Sciatic nerve (tissue), 2 donors: ENCODE measurements around the gene CFAP97D2. TPM values are rescaled to one million over a fixed set of nuclear protein-coding genes. Genes with fewer than 3 reads are reported as not detected.
"Not testable (repeated sequence)": the region's sequence is repeated elsewhere in the genome, so short reads cannot be mapped to it uniquely, and the experiment has no call there.

Experiments
- ATAC-seq: fragments of 200-7000 bp; cut with Tn5 transposase; one replicate; pipeline ENCODE4 v1.9.1; 2020; ENCODE audit warnings: mild to moderate bottlenecking, moderate library complexity
- DNase-seq: peaks from one replicate; pipeline ENCODE4 v3.0.0-alpha.2; 2020; ENCODE audit warnings: low spot score
- intact Hi-C: fragments of 100-400 bp; cut with DNase I; formaldehyde crosslinking; loops from one replicate; pipeline ENCODE4 v1.14.2; 2022
- total RNA-seq: library from RNA; stranded (reverse); fragmentation: NEBNext Ultra II Directional; extraction: Animal tissue kit (Norgen Biotek cat#: 25700); gene quantifications from one replicate; pipeline ENCODE4 v1.2.1, GENCODE V29; 2021
- donor health status: DM: no; HTN: no; CAD: no.
- donor health status: DM: no; HTN: no; CAD: no.

Gene CFAP97D2
- total RNA-seq, 1 donor from 2014 or later: not detected

GRCh38 chr13:114142640-114143490, 36.2 kb upstream of the CFAP97D2 start:
- DNase-seq (no peak), ATAC-seq (peak; percentile 57)
- intact Hi-C loops: no loop called here

DNA sequence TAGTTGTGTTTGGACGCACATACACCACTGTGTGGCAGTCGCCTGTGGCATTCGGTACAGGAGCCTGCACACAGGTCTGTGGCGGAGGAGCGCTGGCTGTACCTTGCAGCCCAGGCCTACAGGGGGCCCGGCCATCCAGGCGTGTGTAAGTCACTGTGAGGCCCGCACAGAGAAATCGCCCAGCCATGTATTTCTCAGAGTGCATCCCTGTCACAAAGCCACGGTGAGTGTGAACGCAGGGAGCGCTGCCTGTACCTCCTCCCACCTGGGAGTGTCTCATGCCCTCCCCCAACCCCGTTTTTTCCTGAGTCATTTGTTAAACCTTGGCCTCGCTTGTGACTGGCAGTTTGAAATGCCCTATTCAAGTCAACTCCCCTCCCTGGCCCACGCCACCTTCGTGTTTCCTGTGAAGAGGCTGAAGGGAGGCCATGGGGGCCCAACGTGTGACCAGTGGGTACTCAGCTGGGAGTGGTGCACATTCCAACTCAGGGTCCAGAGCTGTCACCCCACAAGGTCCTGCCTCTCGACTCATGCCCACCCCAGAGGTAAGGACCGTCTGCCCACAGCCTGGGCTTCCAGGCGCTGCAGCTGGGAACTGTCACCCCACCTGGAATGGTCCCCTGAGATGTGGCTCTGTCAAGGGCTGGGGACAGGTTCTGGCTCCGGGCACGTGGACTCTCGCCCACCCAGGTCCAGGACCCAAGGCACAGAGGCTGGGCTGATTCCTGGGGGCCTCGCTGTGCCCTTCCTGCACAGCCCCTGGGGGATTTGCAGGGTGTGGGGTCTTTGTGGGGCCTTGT, 35.1 kb upstream of the CFAP97D2 start:
- intact Hi-C loops: no loop called here
- peak; percentile 45 for DNase-seq
- no peak for ATAC-seq

- no peak for DNase-seq
- no peak for ATAC-seq
- intact Hi-C loops: no loop called here
Measured at GRCh38 chr13:114144606-114145244, 34.3 kb upstream of the CFAP97D2 start.

GRCh38 chr13:114145256-114145655, 33.8 kb upstream of the CFAP97D2 start:
- intact Hi-C loops: no loop called here
- DNase-seq (no peak), ATAC-seq (no peak)

GRCh38 chr13:114145722-114146121, 33.3 kb upstream of the CFAP97D2 start:
- intact Hi-C loops: no loop called here
- ATAC-seq: no peak
- DNase-seq: no peak

GRCh38 chr13:114146173-114146572, 32.9 kb upstream of the CFAP97D2 start:
- intact Hi-C loops: no loop called here
- ATAC-seq (no peak), DNase-seq (no peak)

- DNase-seq: no peak
- intact Hi-C loops: no loop called here
- no peak for ATAC-seq
Measured at GRCh38 chr13:114146629-114147028, 32.4 kb upstream of the CFAP97D2 start.

GRCh38 chr13:114147803-114148520, 31.1 kb upstream of the CFAP97D2 start:
- intact Hi-C loops: no loop called here
- ATAC-seq (no peak), DNase-seq (no peak)

DNA sequence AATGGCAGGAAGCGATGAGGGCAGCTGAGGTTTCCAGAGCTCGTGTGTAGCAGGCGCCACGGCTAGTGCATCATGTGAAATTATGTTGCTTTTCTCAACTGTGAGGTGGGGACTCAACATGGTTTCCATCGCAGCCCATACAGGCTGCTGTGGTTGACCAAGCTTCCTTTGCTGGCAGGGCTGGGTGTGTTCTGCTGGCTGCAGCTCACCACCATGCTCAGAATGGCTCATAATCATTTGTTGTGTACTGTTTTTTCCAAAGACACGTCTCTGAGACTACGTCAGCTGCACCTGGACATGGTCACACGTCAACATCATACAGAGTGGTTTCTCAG, 30.6 kb upstream of the CFAP97D2 start:
- intact Hi-C loops: no loop called here
- ATAC-seq (no peak), DNase-seq (no peak)

GRCh38 chr13:114148886-114149285, 30.2 kb upstream of the CFAP97D2 start:
- ATAC-seq, intact Hi-C loops, DNase-seq: not testable (repeated sequence)

- ATAC-seq: no peak
- intact Hi-C loops: no loop called here
- no peak for DNase-seq
Measured at GRCh38 chr13:114149774-114150740, 29.0 kb upstream of the CFAP97D2 start.

GRCh38 chr13:114151031-114151430, 28.0 kb upstream of the CFAP97D2 start:
- intact Hi-C loops: no loop called here
- DNase-seq (no peak), ATAC-seq (peak; percentile 70)

- DNase-seq (no peak), ATAC-seq (peak; percentile 71)
- intact Hi-C loops: no loop called here
Measured at GRCh38 chr13:114151565-114152284, 27.3 kb upstream of the CFAP97D2 start.

- ATAC-seq: no peak
- DNase-seq: no peak
- intact Hi-C loops: no loop called here
Measured at GRCh38 chr13:114152285-114152645, 26.8 kb upstream of the CFAP97D2 start.

- DNase-seq (no peak), ATAC-seq (peak; percentile 48)
- intact Hi-C loops: no loop called here
Measured at GRCh38 chr13:114152831-114153371, 26.2 kb upstream of the CFAP97D2 start.

DNA sequence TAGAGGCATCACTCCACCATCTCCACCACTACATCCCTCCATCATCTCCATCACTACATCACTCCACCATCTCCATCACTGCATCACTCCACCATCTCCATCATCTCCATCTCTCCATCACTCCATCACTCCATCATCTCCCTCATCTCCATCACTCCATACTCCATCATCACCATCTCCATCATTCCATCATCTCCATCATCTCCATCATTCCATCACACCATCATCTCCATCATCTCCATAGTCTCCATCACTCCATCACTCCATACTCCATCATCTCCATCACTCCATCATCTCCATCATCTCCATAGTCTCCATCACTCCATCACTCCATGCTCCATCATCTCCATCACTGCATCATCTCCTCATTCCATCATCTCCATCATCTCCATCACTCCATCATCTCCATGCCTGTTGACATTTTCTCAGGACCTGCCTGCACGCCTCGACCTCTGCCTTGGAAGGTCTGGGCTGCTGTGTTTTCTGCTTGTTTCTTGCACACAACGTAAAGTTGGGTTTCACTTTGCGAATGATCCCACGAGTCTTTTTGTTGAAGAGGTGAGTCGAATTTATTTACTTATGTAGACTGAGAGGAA, 25.5 kb upstream of the CFAP97D2 start:
- ATAC-seq: no peak
- DNase-seq: no peak

DNA sequence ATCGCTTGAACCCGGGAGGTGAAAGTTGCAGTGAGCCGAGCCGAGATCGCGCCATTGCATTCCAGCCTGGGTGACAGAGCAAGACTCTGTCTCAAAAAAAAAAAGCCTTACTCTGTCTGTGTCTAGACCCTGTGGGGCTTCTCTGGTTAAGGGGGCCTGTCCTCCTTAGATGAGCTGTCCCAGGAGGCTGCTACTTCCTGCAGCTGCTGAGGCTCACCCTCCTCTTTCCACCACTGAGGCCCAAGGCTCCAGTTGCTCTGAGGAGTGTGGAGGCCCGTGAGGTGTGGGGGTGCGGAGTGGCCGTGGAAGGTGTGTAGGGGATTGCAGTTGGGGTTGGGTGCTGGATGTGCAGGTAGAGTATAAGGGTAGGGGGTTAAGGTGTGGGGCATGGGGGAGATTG, 24.6 kb upstream of the CFAP97D2 start:
- intact Hi-C loops: no loop called here
- no peak for DNase-seq
- no peak for ATAC-seq

More for the DNA sequence above, 25.5 kb upstream of the CFAP97D2 start:
- intact Hi-C loops: no loop called here
